Raji (cell line): ENCODE results near the gene NEU1.

Source experiments
- POLR2A ChIP-seq: IDR thresholded peaks from 2 replicates; pipeline ENCODE4 v1.6.1; 2011; ENCODE audit warnings: low read depth, low read length, control low read depth; ENCODE audit not compliant: insufficient read depth

Gene NEU1

DNA sequence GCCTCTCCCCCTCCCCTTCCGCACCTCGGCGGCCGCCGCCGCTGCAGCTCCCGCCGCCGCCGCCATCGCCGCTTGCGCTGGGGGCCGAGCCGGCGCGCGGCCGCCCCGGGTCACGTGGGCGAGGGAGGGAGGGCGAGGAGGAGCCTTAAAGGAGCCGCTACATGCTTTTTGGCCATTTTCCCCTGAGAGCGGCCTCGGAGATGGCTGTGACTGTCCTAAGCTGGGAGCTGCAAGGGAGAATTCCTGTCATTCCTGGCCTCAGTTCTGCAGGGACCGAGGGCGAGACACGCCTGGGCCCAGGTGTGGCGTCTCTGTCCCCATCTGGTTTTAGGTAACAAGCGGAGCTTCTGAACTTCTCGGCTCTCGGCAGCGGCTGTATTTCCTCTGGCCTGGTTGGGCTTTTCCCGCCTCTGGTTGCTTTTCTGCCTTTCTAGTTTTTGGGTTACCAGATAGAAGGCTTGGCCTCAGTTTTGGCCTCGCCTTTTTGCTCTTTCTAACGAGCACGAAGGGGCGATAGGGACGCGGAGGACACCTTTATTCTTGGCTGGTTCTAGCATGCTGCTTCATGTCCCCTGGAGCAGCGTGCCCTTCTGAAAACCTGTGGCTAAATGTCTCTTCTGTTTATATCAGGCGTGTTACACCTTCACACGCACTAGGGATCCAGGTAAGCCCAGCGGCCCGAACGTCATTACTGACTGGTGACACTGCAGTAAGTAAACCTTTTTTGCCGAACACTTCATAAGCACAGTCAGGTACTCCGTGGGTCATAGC is 35.2 kb upstream of the NEU1 start, which contains the start of gene EHMT2:
TSS of gene EHMT2 (minus strand) at position 87 of the 771 bp plus-strand sequence. CDS start at position 66, 21 bp downstream.
- peak; percentile 75 for TF ChIP-seq POLR2A

GRCh38 chr6:31896856-31897611 is 34.4 kb upstream of the NEU1 start:
- TF ChIP-seq POLR2A = no peak

DNA sequence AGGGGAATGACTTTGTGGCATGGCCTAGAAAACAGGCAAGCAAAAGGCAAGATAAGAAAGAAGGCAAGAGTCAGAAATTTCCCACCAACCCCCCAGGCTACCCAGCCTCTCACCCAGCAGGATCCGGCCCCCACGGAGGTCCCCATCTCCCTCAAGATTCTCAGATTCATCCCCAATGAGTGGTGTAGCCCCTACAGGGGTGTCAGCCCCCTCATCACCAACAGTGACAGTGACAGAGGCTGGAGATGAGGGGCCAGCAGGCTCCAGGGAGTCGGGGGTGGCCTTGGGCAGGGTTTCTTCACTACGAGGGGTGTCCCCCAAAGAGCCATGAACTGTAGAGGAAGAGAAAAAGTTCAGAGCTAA is 33.9 kb upstream of the NEU1 start:
- TF ChIP-seq POLR2A = no peak

GRCh38 chr6:31892821-31893220 is 30.2 kb upstream of the NEU1 start:
- no peak for TF ChIP-seq POLR2A

- no peak for TF ChIP-seq POLR2A
Observed at GRCh38 chr6:31889331-31889972, 26.8 kb upstream of the NEU1 start.

DNA sequence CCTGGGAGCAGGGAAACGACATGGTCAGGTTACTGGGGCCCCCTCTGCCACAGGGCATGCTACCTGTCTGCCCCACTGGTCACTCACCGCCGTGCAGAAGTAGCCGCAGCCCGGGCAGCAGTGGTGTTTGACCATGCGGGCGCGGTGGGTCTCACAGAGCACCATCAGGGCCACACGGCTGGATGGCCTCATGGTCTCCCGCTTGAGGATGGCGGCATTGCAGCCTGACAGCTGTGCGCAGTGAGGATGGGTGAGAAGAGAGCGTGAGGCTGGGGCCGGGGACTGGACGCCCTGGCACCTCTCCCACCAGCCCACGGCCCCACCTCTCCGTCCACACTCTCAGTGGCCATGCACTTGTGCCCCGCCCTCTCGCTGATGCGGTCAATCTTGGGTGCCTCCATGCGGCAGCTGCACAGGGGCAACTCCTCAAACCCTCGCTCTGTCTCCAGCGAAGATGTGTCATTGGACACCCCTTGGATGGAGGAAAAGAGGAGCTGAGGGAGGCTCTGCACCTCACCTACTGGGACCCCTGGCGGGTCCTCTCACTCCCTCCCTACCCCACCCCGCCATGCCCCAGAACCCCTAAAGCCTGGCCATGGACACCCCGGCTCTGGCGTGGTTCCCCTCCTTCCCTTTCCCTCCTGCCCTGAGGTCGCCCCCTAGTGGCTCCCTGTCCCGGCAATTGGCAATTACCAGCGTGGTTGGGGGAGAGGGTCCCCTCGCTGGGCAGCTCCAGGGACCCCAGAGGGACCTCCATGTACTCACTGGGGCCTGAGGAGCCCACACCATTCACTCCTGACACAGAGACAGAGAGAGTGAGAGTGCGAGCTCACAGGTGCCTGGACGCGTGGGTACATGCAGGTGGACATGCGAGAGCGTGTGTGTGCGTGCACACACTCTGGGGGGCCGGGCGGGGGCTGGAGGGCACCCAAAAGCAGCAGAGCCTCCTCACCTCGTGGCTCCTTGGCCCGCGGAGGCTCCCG is 25.9 kb upstream of the NEU1 start:
- TF ChIP-seq POLR2A = no peak

GRCh38 chr6:31887173-31888007 is 24.8 kb upstream of the NEU1 start:
- no peak for TF ChIP-seq POLR2A

GRCh38 chr6:31886541-31886991 is 23.9 kb upstream of the NEU1 start:
- no peak for TF ChIP-seq POLR2A

DNA sequence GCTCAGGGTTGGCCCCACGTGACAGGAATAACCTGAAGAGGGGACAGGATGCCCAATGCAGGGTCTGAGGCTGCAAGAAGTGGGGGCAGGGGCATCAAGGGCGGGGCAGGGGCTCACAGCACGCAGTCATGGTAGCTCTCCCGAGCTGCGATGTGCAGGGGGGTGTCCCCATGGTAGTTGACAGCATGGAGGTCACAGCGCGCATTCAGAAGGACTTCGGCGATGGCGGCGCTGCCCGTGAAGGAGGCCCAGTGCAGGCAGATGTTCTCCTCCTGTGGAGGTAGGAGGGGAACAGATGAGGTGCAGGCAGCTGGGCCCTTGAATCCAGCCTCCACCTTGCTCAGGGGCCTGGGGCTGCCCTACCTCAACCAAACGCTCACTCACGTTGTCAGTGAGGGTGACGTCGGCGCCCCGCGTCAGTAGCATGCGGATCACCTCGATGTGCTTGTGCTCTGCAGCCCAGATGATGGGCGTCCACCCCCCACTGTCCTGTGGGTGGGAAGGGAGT is 22.0 kb upstream of the NEU1 start:
- TF ChIP-seq POLR2A = no peak

- TF ChIP-seq POLR2A = no peak
Observed at GRCh38 chr6:31883676-31884075, 21.1 kb upstream of the NEU1 start.

GRCh38 chr6:31882344-31882743 is 19.7 kb upstream of the NEU1 start:
- no peak for TF ChIP-seq POLR2A

DNA sequence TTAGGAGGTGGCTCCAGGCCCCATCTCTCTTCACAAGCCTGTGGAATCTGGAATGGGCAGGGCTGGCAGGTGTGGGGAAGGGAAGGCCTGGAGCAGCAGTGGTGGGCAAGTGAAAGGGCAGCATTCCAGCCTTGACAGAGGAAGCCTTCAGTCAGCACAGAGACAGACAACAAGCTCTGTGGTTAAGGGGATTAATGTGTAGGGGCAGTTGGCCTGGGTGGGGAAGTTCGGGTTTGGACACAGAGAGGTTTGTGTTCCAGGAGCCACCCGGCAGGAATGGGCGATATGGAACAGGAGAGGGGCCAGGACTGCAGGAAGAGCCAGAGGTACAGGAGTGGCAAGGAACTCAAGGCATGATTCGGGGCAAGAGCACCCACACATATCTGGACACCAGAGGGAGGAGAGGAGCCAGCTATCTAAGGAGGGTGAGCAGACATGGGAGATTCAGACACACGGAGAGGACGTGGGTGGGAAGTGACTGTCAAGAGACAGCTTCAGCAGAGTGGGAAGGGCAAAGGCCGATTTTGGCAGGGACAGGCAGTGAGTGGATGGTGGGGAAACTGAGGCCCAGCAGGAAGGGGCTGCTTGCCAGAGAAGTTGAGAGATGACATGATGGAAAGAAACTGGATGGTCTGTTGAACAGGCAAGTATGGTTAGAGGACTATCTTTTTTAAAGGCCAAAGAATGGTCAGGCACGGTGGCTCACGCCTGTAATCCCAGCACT is 18.7 kb upstream of the NEU1 start:
- TF ChIP-seq POLR2A = no peak

GRCh38 chr6:31880616-31881015 is 18.0 kb upstream of the NEU1 start:
- TF ChIP-seq POLR2A = no peak

DNA sequence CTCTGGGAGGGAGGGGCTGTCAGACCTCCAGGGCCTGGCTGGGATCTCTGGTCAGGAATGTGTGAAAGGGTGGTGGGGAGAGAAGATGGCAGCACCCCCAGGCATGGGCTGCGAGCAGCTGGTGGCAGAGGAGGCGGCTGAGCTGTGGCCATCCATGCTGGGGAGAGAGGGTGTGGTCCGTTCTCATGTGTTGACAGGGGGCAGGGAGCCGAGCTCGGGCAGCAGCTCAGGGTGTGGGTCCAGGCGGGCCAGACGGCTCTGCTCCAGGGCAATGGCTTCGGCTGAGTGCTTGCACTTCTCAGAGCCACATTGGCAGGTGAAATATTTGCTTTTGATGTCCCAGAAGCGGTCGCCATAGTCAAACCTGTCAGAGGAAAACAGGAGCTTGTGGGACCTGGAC is 17.3 kb upstream of the NEU1 start:
- no peak for TF ChIP-seq POLR2A
